ENCODE results near the gene CRACDL.
"Not testable (repeated sequence)": the region's sequence is repeated elsewhere in the genome, so short reads cannot be mapped to it uniquely, and the experiment has no call there.

The CRACDL gene

DNA sequence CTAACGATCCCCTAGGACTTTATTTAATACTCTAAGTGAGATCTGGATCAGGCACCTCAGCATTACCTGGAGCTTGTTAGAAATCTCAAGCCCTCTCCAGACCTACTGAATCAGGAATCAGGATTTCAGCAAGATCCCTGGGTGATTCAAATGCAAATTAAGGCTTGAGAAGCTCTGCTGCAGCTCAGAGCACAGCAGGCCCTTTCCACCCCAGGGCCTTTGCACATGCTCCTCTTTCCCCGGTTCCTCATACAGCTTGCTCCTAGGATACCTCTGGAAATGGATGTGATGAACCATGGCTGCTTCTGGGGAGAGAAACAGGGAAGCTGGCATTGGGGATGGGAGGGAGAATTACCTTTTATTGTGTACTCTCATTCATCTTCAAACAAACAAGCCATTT lies 164.8 kb downstream of the CRACDL start:
- DNase-seq = no peak

DNA sequence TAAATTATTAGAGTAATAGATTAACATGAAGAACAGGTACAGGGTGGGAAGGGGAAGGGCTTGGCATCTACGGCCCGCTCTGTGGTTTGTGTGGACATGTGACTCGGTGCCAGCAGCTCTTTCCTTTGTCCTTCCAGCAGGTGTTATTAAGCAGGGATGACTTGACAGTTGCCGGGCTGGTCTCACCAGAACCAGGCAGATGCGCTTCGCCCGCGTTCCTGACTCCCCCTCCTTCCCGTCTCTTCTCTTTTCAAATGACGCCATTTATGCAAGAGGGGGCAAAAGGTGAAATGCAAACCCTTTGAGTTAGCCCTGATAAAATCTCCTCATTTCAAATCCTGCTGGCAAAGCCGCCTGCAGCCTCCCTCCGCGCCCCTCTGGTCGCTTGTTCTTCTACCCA lies 166.2 kb downstream of the CRACDL start:
- DNase-seq = no peak

DNA sequence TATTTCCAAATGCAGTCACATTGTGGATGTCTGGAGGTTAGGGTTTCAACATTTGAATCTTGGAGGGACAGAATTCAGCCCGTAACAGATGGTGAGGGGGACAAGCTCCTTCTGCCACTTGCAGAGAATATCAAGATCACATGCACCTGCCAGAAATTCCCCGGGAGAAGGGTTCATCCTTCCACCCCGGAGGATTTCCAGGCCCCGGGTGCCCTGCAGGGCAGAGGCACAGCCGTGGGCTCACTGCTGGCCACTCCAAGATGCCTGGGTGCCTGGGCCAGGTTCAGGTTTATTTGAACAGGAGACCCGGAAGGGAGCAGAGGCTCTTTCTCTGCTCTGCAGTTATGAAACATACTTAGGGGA lies 166.9 kb downstream of the CRACDL start:
- DNase-seq = no peak

DNA sequence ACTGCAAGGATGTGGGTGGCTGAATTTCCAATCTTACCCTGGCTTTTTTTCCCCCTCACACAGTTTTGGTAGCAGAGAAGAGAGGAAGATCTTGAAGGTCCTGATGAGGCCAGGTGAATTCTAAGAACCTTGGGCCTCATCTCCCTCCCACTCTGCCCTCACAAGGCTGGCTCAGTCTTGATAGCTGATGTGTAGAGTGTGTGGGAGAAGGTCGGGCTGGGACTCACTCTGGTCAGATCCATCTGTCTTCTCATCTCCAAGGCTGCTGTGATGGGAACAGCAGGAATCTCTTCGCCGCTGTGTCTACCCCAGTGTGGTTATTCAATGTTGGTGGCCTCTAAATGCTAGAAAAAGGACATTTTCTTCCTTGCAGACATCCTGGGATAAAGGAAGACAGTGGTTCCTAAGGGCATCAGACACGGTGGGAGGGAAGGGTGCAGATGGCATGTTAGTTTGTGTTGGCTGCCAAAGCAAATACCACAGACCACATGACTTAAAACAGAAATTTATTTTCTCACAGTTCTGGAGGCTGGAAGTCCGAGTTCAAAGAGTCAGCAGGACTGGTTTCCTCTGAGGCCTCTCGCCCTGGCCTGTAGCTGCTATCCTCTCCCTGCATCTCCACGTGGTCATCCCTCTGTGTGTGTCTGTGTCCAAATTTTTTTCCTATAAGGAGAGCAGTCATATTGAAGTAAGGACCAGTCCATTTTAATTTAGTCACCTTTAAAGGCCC lies 167.5 kb downstream of the CRACDL start:
- no peak for DNase-seq

DNA sequence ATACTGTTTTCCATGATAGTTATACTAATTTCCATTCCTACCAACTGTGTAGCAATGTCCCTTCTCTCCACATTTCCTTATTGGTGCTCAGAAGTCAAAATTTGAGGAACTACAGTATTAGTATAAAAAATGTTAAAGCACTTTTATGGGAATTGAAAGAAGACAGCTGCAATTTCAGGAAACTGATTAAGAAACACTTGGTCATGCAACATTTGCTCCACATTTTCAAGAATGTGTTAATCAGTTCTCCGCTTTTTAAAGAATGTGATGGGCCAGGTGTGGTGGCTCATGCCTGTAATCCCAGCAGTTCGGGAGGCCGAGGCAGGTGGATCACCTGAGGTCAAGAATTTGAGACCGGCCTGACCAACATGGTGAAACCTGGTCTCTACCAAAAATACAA lies 171.5 kb downstream of the CRACDL start:
- DNase-seq = no peak

DNA sequence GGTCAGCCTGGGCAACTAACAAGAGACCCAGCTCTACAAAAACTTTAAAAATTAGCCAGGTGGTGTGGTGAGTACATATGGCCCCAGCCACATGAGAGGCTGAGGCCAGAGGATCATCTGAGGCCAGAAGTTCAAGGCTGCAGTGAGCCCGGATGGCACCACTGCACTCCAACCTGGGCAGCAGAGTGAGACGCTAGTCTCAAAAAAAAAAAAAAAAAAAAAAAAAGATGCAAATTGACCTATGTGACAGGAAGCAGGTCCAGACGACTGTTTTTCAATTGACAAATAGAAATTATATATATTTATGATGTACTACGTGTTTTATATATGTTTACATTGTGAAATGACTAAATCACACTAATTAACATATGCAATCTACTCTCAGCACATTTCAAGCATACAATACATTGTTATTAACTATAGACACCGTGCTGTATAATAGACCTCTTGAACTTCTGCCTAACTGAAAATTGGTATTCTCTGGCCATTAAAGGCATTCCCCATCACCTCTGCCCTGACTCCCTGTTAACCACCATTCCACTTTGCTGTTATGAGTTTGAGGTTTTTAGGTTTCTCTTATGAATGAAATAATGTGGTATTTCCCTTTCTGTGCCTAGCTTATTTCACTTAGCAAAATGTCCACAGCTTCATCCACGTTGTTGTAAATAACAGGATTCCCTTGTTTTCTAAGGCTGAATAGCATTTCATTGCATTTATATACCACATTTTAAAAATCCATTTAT lies 172.6 kb downstream of the CRACDL start:
- no peak for DNase-seq

DNA sequence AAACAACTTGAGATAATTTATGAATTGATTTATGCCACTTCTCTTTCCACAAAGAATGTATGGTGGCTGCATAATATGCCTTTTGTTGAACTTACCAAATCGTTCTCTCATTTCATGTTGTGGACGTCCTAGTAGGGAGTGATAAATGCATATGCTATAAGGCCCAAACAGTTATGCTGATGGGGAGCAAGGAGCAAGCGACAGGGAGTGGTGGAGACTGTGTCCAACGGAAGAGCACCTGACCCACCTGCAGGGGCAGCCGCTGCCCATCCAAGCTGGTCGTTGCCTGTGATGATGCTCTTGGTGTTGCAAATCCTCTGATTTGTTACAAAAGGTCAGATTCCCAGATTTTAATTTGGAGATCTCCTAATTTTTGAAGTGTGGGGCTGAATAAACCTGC lies 174.1 kb downstream of the CRACDL start:
- no peak for DNase-seq

DNA sequence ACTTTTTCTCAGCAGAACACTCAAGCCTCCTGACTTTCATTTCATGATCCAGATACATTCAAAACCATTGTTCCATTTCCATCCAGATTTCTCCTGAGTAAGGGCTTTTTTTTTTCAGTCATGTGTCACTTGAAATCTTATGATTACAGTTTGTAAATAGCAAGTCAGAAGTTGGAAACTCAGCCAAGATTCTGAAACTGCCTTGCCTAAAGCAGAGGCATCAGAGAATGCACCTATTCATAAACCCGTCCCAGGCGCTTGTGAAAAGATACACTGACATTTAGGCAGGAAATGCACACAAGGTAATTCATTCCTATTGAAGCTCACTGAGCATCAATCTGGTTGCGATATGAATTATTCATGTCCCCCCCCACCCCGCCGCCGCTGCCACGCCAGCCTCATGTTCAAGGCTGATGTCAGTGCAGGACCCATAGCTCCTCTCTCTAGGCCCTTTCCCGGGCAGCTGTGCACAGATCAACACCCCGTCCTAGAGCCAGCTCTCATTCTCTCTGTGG lies 174.7 kb downstream of the CRACDL start:
- DNase-seq = no peak

DNA sequence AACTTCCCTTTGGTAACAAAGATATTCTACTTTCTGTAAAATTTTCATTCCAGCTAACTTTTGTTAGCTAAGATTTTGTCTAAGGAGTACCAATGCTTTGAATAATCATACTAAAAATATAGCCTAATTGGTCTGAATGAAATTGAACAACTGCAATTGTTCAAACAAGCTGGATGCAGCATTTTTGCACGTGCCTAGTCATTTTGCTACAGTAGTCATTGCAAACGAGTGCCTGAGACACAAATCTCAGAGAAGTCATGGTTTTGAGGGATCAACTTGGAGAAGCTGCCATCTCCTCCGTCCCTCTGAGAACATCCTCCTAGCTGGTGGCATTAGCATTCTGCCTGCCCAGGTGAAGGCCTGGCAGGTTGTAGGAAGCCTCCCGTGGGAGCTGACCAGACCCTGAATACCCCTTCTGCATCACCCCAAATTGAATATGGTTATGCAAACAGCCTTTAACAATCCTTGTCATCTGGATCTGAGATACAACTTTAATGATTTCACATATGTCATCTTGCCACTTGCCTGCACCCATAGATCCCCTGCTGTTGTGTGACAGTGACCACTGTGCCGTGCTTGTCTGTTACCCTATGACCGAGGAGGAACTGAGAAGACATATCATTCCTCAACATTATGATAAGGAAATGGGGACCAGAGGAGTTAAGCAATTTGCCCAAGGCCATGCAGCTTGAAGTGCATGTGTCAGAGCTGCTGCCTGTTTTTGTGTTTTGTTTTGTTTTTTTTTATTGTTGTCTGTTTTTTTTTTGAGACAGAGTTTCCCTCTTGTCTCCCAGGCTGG lies 176.0 kb downstream of the CRACDL start:
- no peak for DNase-seq

DNA sequence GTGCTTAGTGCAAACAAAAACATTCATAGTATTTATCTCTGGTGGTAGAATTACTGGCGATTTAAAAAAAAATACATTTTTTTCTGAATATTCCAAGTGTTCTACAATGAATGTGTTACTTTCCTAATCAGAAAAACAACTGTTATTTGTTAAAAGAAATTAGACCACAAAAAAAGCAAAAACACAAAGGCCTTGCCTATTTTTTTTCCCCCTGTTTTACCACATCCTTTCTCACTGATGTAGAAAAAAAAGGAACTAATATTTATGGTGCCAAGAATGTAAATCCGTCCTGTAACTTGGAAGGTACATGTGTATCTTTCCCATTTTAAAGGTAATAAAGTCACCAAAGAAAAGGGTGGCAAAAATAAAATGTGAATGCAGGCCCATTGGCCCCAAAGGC lies 176.7 kb downstream of the CRACDL start:
- no peak for DNase-seq

DNA sequence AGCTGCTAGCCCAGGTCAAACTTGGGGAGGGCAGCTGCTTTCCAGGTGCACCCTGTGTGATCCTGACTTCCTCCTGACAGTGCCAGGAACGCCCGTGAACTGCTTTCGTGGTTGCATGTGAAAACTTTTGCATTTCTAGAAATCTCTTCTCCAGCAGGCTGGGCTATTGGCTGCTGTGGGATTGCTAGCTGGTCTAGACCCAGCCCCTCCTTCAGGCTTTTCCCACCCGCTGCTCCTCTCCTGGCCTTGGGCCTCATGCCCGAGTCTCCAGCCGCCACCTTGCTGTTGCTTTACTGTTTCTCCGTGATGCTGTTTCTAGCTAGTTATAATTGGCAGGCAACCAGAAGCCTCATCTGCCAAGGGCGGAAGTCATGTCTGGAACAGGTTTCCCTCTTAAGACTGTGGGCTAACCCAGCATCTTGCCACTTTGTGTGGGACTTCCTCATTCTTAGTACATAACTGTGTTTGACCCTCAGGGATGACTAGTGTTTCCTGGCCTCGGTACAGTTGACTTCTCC lies 178.1 kb downstream of the CRACDL start:
- DNase-seq = no peak

DNA sequence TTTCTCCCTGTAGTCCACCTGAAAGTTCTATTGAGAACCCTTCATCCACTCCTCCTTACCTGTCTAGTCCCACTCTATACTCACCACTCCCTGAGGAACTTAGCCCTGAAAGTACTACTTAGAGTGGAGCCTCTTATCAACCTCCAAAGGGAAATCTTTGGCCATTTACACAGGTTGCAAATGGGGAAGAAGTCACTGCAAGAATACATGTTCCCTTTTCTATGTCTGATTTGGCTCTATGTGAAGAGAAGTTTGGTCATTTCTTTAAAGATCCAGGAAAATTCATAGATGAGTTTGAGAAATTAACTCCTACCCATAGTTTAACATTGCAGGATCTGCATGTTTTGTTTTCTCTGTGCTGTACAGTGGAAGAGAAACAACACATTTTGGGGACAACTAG lies 182.2 kb downstream of the CRACDL start:
- no peak for DNase-seq

DNA sequence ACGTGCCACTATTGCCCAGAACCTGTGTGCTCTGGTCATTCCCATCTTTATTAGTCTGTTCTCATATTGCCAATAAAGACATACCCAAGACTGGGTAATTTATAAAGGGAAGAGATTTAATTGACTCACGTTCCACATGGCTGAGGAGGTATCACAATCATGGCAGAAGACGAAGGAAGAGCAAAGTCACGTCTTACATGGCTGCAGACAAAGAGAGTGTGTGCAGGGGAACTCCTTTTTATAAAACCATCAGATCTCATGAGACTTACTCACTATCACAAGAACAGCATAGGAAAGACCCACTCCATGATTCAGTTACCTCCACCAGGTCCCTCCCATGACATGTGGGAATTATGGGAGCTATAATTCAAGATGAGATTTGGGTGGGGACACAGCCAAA lies 183.3 kb downstream of the CRACDL start:
- not testable (repeated sequence) for DNase-seq

DNA sequence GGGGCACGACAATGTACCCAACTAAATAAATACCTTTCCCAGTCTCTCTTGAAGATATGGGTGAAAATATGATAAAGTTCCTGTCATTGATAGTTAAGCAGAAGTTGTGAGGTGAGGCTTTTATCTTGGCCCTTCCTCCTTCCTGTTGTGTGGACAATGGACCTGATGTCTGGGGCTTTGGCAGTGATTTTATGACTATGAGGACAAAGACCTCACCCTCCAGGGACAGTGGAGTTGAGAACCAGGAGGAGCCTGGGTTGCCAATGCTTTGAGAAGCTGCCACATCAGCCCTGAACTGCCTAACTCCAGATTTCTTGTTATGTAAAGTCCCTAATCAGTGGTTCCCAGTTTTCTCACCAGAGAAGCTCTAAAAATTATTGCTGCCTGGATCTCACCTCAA lies 184.3 kb downstream of the CRACDL start:
- no peak for DNase-seq

DNA sequence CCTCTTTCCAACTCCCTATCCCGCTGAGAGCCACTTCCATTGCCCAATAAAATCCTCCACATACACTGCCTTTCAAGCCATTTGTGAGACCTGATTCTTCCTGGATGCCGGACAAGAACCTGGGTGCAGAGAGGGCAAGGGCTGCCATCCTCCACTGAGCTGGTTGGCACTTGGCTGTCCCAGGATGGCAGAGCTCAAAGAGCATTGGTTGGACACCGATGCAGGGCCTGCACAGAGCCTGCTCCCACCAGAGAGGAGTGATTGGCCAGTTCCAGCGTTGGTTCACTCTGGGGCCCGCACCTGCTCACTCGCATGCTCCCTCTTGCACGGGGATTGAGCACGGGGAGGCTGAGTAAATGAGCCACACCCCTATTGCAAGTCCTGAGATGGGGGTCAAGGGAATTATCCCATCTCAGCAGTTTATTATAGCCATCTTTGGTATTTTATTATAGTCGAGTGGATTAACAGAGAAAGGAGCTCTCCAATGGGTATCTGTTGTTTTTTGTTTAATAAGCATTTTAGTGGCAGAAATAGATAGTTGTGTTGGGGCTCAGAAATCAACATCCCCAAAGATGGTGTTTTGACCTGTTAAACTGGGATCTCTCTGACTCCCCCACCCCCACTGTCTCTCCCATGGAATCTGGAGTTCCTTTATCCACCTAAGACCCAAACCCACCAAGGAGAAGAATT lies 185.3 kb downstream of the CRACDL start:
- no peak for DNase-seq

DNA sequence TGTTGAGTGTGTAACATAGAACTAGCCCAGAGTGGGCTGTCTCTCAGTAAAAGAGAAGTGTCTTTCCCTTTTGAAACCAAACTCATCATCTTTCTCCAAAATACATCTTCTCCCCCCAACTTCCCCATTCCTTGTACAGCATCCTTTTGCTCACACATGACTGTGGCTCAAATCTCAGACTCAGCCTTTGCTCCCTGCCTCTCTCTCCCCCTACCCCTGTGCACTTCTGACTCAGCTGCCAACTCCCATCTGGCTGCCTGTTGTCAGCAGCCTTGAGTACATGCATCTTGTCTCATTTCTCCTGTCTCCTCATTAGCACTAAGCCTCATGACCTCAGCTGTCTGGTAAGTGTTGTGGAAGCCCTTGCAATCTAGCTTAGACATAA lies 187.0 kb downstream of the CRACDL start:
- DNase-seq = no peak

DNA sequence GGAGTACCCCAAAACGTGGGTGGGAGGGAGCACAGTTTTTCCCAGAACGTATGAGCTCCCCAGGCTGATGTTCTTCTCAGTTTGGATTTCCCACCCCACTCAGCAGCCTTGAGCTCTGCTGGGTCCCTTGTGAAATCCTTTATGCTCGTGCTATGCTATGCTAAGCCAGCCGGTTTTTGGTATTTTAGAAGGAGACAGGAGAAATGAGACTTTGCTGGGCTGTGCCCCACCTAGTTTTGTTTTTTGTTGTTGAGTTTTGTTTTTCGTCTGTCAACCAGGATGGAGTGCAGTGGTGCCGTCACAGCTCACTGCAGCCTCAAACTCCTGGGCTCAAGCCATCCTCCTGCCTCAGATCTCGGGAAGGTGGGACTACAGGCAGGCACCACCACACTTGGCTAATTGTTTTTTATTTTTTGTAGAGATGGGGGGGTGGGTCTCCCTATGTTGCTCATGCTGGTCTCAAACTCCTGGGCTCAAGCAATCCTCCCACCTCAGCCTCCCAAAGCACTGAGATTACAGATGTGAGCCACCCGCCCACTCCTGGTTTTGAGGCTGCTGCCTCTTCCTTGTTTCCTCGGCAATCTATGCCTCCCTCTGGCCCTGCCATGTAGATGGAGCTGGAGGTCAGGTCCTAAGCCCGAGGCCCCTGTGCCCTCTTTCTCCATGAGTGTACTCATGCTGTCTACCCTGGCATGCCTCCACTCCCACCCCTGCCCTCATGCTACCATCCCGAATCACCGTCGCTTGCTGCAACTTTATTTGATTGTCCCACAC lies 187.5 kb downstream of the CRACDL start:
- DNase-seq = no peak

DNA sequence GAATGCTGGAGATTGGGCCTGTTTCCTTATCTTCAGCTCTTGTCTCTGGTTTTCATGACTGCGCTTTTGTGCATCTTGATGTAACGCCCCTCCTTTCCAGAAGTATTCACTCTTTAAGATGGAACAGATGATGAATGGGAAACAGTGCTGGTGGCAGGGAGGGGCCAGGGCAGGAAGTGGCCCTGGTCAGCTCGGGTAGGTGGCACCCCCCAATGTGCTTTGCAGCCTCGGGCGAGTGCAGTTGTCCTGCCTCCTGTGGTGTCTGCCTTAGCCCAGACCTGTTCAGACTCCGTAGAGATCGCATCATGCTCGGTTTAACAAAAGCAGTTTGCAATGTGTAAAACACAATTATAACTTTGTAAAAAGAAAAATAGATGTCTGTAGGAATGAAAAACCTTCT lies 188.1 kb downstream of the CRACDL start:
- DNase-seq = no peak

DNA sequence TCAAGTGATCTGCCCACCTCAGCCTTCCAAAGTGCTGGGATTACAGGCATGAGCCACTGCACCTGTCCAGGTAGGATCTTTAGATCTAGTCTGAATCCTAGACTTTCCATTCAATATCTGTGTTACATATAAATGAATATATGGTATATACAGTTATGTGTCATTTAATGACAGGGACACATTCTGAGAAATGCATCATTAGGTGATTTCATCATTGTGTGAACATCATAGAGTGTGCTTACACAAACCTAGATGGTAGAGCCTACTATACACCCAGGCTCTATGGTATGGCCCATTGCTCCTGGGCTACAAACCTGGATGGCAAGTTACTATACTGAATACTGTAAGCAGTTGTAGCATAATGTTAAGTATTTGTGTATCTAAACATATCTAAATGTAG lies 189.6 kb downstream of the CRACDL start:
- no peak for DNase-seq

DNA sequence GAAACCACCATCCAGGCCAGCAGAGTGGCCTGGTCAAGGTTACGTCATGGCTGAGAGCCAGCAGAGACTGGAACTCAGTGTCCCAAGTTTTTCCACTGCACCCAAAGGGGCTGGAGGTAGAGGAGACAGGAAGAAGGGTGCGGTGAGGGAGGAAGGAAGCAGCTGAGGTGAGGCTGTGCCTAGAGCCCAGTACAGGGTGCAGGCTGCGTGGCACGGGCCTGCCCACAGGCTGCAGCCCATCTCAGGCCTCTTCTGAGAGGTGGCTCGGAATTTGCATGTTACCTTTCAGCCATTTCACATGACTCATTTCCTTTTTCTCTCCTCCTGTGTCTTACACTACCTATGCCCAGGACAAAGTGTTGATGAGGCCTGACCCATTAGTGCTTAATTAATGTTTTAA lies 191.4 kb downstream of the CRACDL start:
- DNase-seq = no peak
